IMR-90 (cell line): Measurements from ENCODE around the gene CFAP90.

Source experiments
- CHD1 ChIP-seq: IDR thresholded peaks from 2 replicates; pipeline ENCODE4 v1.6.1; 2012; ENCODE audit warnings: low read depth, low read length, improper control_type of control experiment
- FOS ChIP-seq: fragments of 150-350 bp; IDR thresholded peaks from 2 replicates; pipeline ENCODE4 v1.6.1; 2016; ENCODE audit warnings: low read depth, low read length
- MAFK ChIP-seq: IDR thresholded peaks from 2 replicates; pipeline ENCODE4 v1.6.1; 2012; ENCODE audit warnings: low read depth, low read length, improper control_type of control experiment
- NFE2L2 ChIP-seq: fragments of 150-350 bp; IDR thresholded peaks from 2 replicates; pipeline ENCODE4 v1.6.1; 2016; ENCODE audit warnings: low read depth, mild to moderate bottlenecking, low read length
- POLR2A ChIP-seq: IDR thresholded peaks from 2 replicates; pipeline ENCODE4 v1.6.1; 2012; ENCODE audit warnings: mild to moderate bottlenecking, low read depth, low read length
- RAD21 ChIP-seq: IDR thresholded peaks from 2 replicates; pipeline ENCODE4 v1.6.1; 2012; ENCODE audit warnings: low read length, improper control_type of control experiment
- RCOR1 ChIP-seq: IDR thresholded peaks from 2 replicates; pipeline ENCODE4 v1.6.1; 2012; ENCODE audit warnings: mild to moderate bottlenecking, low read length, improper control_type of control experiment; ENCODE audit not compliant: insufficient replicate concordance
- SMC3 ChIP-seq: fragments of 150-350 bp; IDR thresholded peaks from 2 replicates; pipeline ENCODE4 v1.6.1; 2016; ENCODE audit warnings: low read depth, mild to moderate bottlenecking, antibody characterized with exemption, low read length, moderate library complexity
- TF ChIP-seq, protein P1 (sequence below): fragments of 150-350 bp; IDR thresholded peaks from 2 replicates; pipeline ENCODE4 v1.6.1; 2017; ENCODE audit warnings: mild to moderate bottlenecking, antibody characterized with exemption, low read length, low read depth
- TF ChIP-seq, protein P2 (sequence below): conservative IDR thresholded peaks from 2 replicates; pipeline ENCODE4 v1.5.1; 2012; ENCODE audit warnings: mild to moderate bottlenecking, low read depth, low read length, improper control_type of control experiment

DNA sequence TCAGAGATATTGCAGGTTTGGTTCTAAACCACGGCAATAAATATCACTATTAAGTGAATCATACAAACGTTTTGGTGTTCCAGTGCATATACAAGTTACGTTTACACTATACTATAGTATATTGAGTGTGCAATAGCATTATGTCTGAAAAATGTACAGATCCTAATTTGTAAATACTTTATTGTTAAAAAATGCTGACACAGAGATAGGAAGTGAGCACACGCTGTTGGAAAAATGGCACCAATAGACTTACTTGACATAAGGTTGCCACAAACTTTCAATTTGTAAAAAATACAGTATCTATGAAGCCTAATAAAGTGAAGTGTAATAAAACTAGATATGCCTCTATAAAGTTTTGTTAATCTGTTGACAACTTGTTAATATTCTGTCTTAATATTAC is 16.0 kb downstream of the CFAP90 start:
- TF ChIP-seq, protein P1, sequence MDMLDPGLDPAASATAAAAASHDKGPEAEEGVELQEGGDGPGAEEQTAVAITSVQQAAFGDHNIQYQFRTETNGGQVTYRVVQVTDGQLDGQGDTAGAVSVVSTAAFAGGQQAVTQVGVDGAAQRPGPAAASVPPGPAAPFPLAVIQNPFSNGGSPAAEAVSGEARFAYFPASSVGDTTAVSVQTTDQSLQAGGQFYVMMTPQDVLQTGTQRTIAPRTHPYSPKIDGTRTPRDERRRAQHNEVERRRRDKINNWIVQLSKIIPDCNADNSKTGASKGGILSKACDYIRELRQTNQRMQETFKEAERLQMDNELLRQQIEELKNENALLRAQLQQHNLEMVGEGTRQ = no peak
- TF ChIP-seq POLR2A (no peak), SMC3 (no peak), RAD21 (no peak), CHD1 (no peak), MAFK (peak; percentile 37; the same call in 1 of the 2 replicates), NFE2L2 (no peak), FOS (no peak), RCOR1 (no peak)
- TF ChIP-seq, protein P2, sequence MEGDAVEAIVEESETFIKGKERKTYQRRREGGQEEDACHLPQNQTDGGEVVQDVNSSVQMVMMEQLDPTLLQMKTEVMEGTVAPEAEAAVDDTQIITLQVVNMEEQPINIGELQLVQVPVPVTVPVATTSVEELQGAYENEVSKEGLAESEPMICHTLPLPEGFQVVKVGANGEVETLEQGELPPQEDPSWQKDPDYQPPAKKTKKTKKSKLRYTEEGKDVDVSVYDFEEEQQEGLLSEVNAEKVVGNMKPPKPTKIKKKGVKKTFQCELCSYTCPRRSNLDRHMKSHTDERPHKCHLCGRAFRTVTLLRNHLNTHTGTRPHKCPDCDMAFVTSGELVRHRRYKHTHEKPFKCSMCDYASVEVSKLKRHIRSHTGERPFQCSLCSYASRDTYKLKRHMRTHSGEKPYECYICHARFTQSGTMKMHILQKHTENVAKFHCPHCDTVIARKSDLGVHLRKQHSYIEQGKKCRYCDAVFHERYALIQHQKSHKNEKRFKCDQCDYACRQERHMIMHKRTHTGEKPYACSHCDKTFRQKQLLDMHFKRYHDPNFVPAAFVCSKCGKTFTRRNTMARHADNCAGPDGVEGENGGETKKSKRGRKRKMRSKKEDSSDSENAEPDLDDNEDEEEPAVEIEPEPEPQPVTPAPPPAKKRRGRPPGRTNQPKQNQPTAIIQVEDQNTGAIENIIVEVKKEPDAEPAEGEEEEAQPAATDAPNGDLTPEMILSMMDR = no peak
